Measurements from ENCODE around the gene NUP93. TPM values are rescaled to one million over a fixed set of nuclear protein-coding genes. Genes with fewer than 3 reads are reported as not detected.

The NUP93 gene
- total RNA-seq, 1 experiment from 2014 or later, result 144 TPM

GRCh38 chr16:56872863-56873391 is 143.0 kb downstream of the NUP93 start:
- BruUV-seq (replicated peaks), result no TSS peak
- Histone ChIP-seq H3K9ac (ENCODE audit: low read length) (no peak overlapping the region), H3K36me3 (ENCODE audit: control insufficient read depth in 1 of 2, insufficient read depth in 2 of 2, low read length in 2 of 2) (no peaks in the 10 kb centered on the region), H4K20me1 (ENCODE audit: insufficient read depth) (no peaks in the 10 kb centered on the region), H3K9me3 (ENCODE audit: control insufficient read depth in 1 of 2, insufficient read depth in 1 of 2, low read depth in 1 of 2, low read length in 2 of 2) (no peaks in the 10 kb centered on the region), H2AFZ (ENCODE audit: low read depth, low read length, poor library complexity, severe bottlenecking) (no peak overlapping the region), H3K4me2 (ENCODE audit: low read length) (no peak overlapping the region), H3K27me3 (ENCODE audit: insufficient read depth, low read length) (no peaks in the 10 kb centered on the region), H3K4me1 (ENCODE audit: control insufficient read depth in 1 of 2, insufficient read depth in 2 of 2, low read length in 2 of 2) (no peaks in the 10 kb centered on the region; a peak in 1 of 4 replicates), H3K79me2 (ENCODE audit: insufficient read depth, low read length) (no peaks in the 10 kb centered on the region), H3K27ac (ENCODE audit: low read depth, low read length) (no peak overlapping the region), H3K9me2 (ENCODE audit: insufficient read depth) (no peaks in the 10 kb centered on the region), H3K4me3 (replicated peaks in 1 of 2; ENCODE audit: low read depth in 1 of 2, low read length in 2 of 2) (no peak overlapping the region)
- CTCF ChIA-PET, result no interaction called here
- POLR2A ChIA-PET, result no interaction called here
- DNase-seq (ENCODE audit: low read depth, low spot score) (no peak), ATAC-seq (no peak)
- no peak for TF ChIP-seq YY1 (IDR thresholded peaks at IDR 0.05; ENCODE audit: extremely low read depth, insufficient replicate concordance, low read depth, low read length)
- no peak for TF ChIP-seq ATF3 (IDR thresholded peaks at IDR 0.05)
- no peak for TF ChIP-seq CEBPB (IDR thresholded peaks at IDR 0.05; ENCODE audit: low read depth)
- TF ChIP-seq EZH2 (IDR thresholded peaks at IDR 0.05), result no peak
- no peak for TF ChIP-seq FOSL1 (IDR thresholded peaks at IDR 0.05; ENCODE audit: low read depth)
- no peak for TF ChIP-seq ZBTB33 (IDR thresholded peaks at IDR 0.05; ENCODE audit: extremely low read depth, insufficient replicate concordance, low read length)
- no peak for TF ChIP-seq ELF1 (IDR thresholded peaks at IDR 0.05; ENCODE audit: borderline replicate concordance, low read depth)
- no peak for TF ChIP-seq ZNF274 (IDR thresholded peaks at IDR 0.05; ENCODE audit: low read depth, low read length)
- TF ChIP-seq REST (IDR thresholded peaks at IDR 0.05; ENCODE audit: low read depth), result no peak
- no peak for TF ChIP-seq CBX3 (IDR thresholded peaks at IDR 0.05; ENCODE audit: low read depth)
- RAD21 ChIA-PET (ENCODE audit: low non-redundant PET in 1 of 2, low total read pairs in 2 of 2, uncharacterized antibody in 2 of 2, unreplicated experiment in 2 of 2), result no interaction called here
- intact Hi-C loops (cut with micrococcal nuclease), result no loop called here

Data from HCT116 (cell line).